ENCODE measurements around the gene TRABD.
A peak's percentile ranks its signal among the peaks of the same experiment; 100 is the strongest.

TRABD gene

DNA sequence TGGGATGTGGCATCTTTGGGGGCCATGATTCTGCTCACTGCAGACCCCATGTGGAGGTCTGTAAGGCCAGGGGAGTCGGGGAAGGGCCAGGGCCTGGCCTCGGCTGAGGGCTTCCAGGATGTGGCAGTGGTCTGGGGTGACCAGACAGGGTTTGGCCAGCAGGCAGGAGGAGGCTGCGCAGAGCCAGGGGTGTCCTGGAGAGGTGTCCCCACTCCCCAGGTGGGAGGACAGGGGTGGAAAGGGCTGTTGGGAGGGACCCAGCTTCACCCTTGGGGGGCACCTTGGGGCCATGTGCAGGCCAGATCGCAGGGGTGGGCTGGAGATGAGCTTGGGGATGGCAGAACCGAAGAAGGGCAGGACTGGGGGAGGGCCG, 11.7 kb upstream of the TRABD start:
- DNase-seq (ENCODE audit: low spot score) = no peak

DNA sequence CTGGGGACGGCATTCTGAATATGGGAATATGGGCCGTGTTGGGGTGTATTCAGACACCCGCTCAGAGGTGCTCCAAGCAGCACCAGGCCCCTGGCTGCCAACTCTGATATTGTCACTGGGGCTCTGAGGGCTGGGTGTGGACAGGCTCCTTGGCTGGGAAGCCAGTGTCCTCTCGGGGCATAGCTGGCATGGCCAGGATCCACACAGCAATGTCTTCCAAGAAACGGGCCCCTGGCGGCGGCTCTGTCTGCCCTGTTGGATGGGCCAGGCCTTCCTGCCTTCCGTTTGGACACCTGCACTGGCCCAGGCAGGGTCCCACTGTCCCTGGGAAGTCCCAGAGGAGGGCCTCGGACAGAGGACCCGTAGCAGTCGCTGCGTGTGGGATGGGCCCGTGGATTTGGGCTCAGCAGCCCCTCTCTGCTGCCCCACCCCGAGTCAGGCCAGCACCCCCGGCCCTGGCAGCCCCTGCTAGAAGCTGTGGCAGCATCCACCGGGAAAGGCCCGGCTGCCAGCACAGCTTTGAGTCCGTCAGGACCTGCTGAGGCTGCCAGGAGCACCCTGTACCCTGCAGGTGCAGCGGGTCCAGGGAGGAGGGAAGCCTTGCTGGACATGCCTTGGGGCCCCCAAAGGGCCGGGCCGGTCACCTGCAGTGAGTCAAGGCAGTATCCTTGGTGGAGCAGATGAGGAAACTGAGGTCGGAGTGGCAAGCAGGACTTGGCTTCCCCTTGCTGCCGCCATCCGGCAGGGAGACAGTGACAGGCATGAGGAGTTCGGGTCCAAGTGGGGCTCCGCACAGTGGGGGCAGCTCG, 11.1 kb upstream of the TRABD start:
- DNase-seq (ENCODE audit: low spot score) = no peak

DNA sequence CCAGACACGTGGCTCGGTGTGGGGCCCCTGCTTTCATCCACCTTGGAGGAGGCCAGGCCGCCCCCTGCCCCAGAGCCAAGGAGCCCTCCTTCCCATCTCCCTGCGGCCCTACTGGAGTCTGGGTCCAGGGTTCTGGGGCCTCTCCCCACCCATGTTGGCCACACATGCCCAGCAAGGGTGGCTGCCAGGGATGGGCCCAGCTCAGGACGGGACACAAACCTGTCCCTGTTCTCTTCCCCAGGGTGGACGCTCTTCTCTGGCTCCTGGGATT, 10.6 kb upstream of the TRABD start:
- DNase-seq (ENCODE audit: low spot score) = no peak

DNA sequence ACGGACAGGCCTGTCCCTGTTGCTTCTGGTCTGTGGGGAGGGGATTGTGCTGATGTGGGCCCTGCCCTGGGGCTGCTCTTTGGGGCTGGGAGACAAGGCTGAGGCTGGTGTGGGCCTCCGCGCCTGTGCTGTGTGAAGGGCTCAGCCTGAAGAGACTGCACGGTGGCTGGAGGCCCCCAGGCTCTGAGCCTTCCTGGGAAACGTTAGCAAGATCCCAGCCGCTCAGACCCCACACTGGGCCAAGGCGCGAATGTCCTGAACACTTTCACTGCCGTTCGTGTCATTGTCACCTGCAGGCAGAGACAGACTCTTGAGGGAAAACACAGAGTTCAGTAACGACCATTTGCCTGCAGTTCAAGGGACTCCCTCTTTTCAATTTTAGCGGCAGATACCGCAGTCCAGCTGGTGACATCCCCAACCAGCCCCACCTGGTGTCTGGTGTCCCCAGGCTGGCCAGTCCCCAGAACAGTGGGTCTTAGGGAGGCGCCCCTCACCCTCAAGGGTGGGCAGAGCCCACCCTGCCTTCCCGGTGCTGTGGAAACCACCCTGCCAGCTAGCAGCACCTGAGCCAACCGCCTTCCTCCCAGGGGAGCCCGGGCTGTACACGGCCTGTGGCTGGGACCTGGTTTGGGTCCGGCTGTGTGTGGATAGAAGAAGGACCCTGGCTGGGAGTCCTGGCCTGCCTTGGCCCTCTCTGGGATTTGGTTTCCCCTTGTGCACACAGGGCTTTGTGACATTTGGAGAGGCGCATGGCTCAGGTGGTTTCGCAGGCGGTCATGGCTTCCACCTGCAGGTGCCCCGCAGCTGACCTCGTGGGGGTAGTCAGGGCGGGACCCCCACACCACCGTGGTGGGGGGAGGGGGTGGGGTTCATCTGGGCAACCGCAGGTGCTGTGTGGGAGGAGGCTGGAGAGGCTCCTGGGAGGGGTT, 9.5 kb upstream of the TRABD start:
- DNase-seq (ENCODE audit: low spot score) = no peak

DNA sequence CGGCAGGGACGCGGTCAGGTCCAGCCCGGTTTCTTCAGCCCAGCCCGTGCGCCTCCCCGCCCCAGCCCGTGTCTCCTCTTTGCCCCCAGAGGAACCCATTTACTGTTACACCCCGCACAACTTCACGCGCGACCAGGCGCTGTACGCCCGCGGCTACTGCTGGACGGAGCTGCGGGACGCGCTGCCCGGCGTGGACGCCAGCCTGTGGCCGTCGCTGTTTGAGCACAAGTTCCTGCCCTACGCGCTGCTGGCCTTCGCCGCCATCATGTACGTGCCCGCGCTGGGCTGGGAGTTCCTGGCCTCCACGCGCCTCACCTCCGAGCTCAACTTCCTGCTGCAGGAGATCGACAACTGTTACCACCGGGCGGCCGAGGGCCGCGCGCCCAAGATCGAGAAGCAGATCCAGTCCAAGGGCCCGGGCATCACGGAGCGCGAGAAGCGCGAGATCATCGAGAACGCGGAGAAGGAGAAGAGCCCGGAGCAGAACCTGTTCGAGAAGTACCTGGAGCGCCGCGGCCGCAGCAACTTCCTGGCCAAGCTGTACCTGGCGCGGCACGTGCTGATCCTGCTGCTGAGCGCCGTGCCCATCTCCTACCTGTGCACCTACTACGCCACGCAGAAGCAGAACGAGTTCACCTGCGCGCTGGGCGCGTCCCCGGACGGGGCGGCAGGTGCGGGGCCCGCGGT, 8.7 kb upstream of the TRABD start:
- DNase-seq (ENCODE audit: low spot score) = no peak

DNA sequence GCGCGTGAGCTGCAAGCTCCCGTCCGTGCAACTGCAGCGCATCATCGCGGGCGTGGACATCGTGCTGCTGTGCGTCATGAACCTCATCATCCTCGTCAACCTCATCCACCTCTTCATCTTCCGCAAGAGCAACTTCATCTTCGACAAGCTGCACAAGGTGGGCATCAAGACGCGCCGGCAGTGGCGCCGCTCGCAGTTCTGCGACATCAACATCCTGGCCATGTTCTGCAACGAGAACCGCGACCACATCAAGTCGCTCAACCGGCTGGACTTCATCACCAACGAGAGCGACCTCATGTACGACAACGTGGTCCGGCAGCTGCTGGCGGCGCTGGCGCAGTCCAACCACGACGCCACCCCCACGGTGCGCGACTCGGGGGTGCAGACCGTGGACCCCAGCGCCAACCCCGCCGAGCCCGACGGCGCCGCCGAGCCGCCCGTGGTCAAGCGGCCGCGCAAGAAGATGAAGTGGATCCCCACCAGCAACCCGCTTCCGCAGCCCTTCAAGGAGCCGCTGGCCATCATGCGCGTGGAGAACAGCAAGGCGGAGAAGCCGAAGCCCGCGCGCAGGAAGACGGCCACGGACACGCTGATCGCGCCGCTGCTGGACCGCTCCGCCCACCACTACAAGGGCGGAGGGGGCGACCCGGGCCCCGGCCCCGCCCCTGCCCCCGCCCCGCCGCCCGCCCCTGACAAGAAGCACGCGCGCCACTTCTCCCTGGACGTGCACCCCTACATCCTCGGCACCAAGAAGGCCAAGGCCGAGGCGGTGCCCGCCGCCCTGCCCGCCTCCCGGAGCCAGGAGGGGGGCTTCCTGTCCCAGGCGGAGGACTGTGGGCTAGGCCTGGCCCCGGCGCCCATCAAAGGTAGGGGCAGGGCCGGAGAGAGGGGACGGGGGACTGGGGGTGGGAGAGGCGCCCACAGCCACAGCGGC, 7.9 kb upstream of the TRABD start:
- no peak for DNase-seq (ENCODE audit: low spot score)

DNA sequence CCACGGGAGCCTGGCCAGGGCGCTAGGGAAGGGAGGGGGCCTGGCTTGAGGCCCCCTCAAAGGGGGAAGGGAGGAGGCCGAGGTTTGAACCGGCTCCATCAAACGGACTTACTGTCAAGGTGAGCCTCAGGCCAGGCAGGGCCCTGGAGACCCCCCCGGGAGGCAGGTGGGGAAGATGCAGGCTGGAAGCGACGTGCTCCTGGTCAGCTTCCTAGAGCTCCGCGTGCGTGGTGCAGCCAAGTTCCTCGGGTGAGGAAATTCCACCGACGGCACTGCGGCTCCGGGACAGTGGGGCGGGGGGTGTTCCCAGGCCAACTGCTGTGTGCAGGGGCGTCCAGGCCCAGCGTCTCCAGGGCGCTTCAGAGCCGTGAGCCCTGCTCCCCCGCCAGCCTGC, 7.2 kb upstream of the TRABD start:
- DNase-seq (ENCODE audit: low spot score) = no peak

DNA sequence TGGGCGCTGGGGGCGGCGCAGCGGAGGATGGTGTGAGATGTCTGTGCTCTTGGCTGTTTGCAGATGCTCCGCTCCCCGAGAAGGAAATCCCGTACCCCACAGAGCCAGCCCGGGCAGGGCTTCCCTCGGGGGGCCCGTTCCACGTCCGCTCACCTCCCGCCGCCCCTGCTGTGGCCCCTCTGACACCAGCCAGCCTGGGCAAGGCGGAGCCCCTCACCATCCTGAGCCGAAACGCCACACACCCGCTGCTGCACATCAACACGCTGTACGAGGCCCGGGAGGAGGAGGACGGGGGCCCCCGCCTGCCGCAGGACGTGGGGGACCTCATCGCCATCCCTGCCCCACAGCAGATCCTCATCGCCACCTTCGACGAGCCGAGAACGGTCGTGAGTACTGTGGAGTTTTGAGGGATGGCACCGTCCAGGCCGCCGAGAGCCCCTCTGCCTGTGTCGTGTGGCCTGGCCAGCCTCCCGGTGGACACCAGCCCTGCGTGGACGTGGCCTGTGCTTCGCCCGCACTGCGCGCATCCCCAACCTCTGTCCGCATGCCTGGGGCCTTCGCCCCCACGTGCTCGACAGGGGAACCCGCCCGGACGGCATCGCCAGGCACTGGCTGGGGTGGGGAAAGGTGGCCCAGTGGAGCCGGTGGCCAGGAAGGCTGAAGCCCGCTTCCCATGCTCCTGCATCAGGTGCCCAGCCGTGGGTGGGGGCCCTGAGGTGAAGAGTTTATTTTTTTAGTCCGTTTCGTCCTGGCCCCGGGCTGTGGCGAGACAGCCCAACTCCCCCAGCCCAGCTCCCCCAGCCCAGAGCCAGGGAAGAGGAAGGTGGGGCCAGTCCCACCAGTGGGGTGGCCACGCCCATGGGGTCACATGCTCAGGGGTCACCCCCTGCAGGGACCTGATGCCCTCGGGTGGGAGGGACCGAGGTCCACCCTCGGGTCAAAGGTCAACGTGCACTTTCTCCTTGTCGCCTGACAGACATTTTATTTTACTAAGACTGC, 6.5 kb upstream of the TRABD start:
- DNase-seq (ENCODE audit: low spot score) = no peak

DNA sequence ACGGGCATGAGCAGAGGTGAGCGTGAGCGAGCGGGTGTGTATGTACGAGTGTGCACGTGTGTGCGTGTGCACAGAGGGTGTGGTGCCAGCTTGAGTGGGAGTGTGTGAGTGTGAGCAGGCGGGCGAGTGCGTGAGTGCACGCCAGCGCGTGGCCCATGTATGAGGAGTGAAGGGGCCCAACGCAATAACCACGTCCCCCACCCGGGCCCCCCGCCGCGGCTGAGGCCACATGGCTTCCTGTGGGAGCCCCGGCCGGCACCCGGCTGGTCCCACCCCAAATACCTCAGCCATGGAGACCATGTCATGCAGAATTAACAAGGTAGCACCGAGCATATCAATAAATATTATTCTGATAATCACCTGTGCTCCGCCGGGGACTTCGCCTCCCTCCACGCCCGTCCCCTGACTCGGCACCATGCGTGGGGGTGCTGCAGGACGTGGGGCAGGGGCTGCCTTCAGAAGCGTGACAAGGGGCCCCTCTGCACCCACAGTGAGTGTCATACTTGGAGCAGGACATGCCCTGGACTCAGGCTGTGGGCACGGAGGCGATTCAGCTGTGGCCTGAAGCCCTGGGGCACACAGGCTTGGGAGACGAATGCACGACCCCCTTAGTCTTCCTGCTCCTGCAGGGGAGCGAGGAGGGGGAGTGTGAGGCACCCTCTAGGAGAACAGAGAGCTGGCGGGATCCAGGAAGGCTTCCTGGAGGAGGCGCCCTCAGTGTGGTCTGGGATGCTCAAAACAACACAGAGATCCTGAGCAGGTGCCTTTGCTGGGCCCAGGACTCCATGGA, 5.6 kb upstream of the TRABD start:
- DNase-seq (ENCODE audit: low spot score) = no peak

DNA sequence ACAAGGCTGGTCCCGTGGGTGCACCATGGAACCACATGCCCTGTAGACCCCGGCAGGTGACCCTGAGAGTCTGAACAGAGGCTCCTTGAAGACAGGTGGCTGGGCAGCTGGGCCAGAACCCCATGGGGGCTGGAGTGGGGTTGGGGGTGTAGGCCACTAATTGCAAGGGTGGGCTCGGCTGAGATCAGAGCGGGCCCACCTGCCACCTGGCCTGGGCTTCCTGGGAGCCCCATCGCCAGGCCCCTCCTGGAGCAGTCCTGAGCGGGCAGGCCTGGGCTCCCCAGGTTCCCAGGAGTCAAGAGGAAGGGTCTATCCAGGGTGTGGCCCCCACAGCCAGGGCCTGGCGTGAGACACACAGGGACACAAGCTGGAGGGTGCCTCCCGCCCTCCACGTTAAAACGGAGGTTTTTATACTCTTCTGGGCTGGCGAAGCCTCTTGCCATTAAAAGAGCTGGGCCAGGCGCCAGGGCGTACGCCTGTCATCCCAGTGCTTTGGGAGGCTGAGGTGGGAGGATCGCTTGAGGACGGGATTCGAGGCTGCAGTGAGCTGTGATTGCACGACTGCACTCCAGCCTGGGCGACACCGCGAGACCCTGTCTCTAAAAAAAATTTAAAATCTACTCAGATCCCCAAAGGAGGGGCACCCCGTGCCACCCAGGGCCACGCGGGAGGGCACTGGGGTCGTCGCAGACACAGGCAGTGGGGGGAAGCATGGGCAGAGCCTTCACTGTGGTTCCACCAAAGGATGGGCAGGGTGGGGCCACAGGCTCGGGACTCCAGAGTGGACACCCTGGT, 4.8 kb upstream of the TRABD start:
- DNase-seq (ENCODE audit: low spot score) = no peak

DNA sequence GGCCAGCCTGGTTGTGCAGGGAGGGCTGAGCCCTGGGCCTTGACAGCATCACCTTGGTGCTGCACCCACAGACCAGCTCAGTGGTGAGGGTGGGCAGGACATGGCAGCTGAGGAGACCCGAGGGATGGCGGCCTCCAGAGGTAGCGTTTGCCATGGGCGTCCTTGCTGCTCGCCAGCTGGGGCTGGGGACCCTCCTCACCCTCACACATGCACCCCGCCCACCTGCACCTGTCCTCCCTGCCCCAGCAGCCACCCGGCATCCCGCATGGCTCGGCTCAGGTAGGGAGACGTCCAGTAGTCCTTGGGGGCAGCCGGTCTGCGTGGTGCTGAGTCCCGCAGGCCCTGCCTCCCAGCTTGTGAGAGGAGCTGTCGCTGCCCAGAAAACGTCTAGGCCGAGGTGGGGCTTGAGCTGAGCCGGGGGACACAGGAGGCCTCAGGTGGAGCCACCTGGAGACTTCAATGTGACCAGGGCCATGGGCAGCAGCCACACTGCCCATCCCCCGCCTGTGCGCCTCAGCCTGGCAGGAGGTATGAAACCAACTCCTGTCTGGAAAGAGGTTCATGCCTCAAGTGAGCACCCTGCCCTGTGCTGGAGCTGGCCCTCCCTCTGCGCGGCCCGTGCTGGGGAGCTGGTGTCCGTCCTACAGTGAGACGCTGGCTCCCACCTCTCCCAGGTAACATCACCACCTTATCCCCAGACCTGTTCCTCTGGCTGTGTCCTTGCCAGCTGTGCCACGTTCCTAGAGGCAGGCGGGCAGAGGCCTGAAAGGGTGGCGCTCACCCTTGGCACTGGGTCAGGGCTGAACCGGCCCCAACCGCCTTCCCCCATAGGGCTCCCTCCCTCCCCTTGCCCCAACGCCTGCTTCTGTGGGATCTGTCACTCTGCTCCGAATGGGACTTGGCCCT, 3.3 kb upstream of the TRABD start:
- no peak for DNase-seq (ENCODE audit: low spot score)

DNA sequence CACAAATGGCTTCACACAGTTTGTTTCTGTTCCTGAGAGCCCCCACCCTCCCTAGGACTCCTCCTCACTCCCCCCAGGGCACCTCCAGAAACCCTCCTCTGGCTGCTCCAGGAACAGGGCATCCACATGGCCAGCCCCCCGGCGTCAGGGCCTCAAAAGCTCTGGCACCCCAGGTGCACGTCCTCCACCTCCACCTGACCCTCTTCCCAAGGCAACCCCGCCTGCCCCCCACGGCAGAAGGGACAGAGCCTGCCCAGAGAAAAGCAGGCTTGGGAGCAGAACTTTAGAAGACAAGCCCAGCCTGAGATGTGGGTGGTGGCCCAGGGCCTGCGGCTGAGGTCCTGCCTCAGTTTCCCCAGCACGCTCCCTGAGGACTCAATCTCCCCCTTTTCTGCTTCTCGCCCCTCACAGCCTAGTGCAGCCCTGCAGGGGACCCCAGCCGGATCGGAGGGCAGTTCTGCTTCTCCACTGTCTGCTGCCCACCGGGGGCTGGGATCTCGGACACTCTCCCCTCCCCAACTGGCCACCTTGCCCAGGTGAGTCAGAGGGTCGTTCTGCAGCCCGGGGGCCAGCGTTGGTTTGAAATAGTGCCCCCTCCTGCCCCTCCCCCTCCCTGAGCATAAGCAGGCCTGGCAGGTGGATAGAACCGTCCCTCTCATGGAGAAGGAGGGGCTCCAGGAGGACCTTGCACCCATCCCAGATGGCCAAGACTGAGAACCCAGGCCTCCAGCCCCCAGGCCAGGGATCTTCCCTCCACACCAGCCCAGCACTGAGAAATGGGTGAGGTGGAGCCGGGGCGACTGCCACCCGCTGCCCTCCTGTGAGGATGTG, 2.4 kb upstream of the TRABD start:
- no peak for DNase-seq (ENCODE audit: low spot score)

DNA sequence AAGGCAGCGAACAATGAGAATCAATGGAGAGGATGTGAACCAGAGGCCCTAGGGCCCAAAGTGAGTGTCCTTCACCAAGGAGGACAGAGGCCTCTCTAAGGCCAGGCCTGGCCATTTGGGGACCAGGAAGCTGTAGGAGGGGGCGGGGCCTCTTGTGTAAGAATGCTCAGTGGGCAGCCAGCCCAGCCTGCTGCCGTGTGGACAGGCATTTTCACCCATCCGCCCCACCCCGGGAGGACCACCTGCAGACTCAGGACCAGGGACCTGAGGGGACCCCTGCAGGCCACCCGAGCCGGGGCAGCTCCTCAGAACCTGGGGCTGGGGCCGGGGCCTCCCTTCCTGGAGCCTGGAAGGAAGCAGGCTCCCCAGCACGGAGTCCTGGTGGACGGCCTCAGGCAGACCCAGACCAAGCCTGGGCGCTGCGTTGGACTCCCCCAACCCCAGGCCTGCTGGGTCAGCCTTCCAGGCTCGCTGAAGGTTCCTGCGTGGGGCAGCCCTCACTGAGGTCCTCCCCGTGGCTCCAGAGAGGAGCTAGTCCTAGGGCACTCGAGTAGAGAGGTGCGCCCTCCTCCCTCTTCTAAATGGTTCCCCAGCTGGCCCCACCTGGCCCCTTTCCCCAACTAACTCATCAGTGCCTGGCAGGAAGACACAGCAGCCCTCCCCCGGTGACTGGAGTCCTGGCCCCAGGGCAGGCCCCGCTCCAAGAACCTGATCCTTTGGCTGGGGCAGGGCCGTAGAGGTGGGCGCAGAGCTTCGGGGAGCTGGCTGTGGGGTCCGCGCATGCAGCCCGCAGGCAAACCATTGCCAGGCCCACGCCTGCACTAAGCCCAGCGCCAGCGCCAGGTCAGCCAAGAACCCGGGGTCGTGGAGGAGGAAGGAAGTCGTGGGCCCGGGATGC, 1.5 kb upstream of the TRABD start:
- peak; percentile 78 for DNase-seq (ENCODE audit: low spot score)

DNA sequence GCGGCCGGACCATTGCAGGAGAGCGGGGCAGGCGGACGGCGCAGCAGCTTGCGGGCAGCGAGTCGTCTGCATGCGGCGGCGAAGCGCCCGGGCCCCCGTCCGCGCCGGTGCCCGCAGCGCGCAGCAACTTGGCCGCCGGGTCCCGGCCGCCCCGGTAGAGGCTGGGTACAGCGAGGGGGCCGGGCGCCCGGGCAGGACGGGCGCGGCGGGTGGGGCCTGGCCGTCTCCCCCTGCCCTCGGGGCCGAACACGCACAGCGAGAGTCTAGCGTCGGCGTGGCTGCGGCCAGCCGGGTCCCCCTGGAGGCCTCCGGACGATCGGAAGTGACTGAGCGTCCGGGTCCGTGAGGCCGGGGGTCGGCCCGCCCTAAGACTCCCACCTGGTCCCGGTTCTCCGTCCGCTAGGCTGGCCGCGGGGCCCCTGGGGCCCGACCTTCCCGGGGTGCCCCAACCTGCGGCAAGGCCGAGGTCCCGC, 775 bp upstream of the TRABD start:
- DNase-seq (ENCODE audit: low spot score) = no peak

DNA sequence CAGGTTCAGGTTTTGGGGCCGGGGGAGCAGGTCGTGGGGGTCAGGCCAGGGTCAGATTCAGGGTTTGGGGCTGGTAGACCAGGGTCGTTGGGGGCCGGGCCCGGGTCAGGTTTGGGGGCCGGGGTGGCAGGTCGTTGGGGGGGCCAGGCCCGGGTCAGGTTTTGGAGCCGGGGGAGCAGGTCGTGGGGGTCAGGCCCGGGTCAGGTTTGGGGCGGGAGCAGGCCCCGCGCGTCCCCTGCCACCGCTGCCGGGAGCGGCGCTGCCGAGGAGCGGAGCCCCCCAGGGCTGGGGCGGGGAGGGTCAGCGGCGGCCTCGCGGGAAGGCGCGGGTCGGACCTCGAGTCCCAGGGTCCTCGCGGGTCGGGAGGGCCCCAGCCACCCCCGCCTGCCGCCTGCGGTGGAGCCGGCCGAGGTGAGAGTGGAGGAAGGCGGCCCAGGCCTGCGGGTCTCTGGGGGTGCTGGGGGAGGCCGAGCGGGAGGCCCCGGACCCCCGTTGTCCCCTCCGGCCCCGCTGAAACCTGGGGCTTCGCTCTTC, 535 bp downstream of the TRABD start:
- DNase-seq (ENCODE audit: low spot score) = peak; percentile 50
